WTC11 (cell line): Measurements from ENCODE around the gene AVEN. TPM values are rescaled to one million over a fixed set of nuclear protein-coding genes. Genes with fewer than 3 reads are reported as not detected.

Experiments used
- ATAC-seq: fragments of 200-7000 bp; cut with Tn5 transposase; 2 replicates; pipeline ENCODE4 v1.10.0; 2021; ENCODE audit warnings: mild to moderate bottlenecking, moderate library complexity
- CTCF ChIA-PET: fragments of 300-600 bp; sonication (Branson Sonifier 250); formaldehyde crosslinking; loops from one replicate; lab custom pipeline; 2021; ENCODE audit warnings: antibody characterized with exemption; lab: Charles Lee
- POLR2A ChIA-PET: fragments of 350-600 bp; sonication (Branson Sonifier 250); formaldehyde crosslinking; loops from one replicate; lab custom pipeline; 2021; ENCODE audit warnings: antibody characterized with exemption; lab: Charles Lee
- DNase-seq: peaks from one replicate; pipeline ENCODE4 v3.0.0; 2021; ENCODE audit warnings: low spot score
- H3K27ac Mint-ChIP-seq: 2 replicates; pipeline ENCODE4 v1.8.0; 2021; ENCODE audit warnings: mixed read lengths
- H3K27me3 Mint-ChIP-seq: 2 replicates; pipeline ENCODE4 v1.8.0; 2021; ENCODE audit warnings: low read depth, mild to moderate bottlenecking, moderate library complexity, mixed read lengths
- H3K36me3 Mint-ChIP-seq: 2 replicates; pipeline ENCODE4 v1.8.0; 2021; ENCODE audit warnings: mixed read lengths
- H3K4me1 Mint-ChIP-seq: 2 replicates; pipeline ENCODE4 v1.8.0; 2022; ENCODE audit warnings: mixed read lengths
- H3K4me3 Mint-ChIP-seq: 2 replicates; pipeline ENCODE4 v1.8.0; 2021; ENCODE audit warnings: mild to moderate bottlenecking, moderate library complexity, mixed read lengths
- H3K9me3 Mint-ChIP-seq: 2 replicates; pipeline ENCODE4 v1.8.0; 2021; ENCODE audit warnings: mixed read lengths
- ATF3 ChIP-seq: sonication (generic); formaldehyde crosslinking; conservative IDR thresholded peaks from 2 replicates; pipeline ENCODE4 v1.8.1; 2022; ENCODE audit warnings: mild to moderate bottlenecking, missing genetic modification reagents
- CBFB ChIP-seq: sonication (generic); formaldehyde crosslinking; IDR thresholded peaks from 2 replicates; pipeline ENCODE4 v1.8.1; 2022; ENCODE audit warnings: mild to moderate bottlenecking, low read depth, missing genetic modification reagents
- CREM ChIP-seq: sonication (generic); formaldehyde crosslinking; IDR thresholded peaks from 2 replicates; pipeline ENCODE4 v1.8.1; 2022; ENCODE audit warnings: mild to moderate bottlenecking, missing genetic modification reagents, moderate library complexity
- CTCF ChIP-seq: fragments of 200-600 bp; IDR thresholded peaks from 2 replicates; pipeline ENCODE4 v1.8.0; 2022; ENCODE audit warnings: antibody characterized with exemption
- E2F4 ChIP-seq: sonication (generic); formaldehyde crosslinking; IDR thresholded peaks from 2 replicates; pipeline ENCODE4 v1.8.1; 2022; ENCODE audit warnings: low read depth, mild to moderate bottlenecking, moderate library complexity, missing genetic modification reagents, borderline replicate concordance
- FOXK1 ChIP-seq: sonication (generic); formaldehyde crosslinking; IDR thresholded peaks from 2 replicates; pipeline ENCODE4 v1.8.0; 2022; ENCODE audit warnings: mild to moderate bottlenecking, moderate library complexity, missing genetic modification reagents
- GRHL2 ChIP-seq: fragments of 250-450 bp; sonication (Bioruptor Pico); IDR thresholded peaks from 2 replicates; pipeline ENCODE4 v1.8.0; 2022; ENCODE audit warnings: mild to moderate bottlenecking, moderate library complexity; ENCODE audit not compliant: insufficient replicate concordance, severe bottlenecking
- HMGXB4 ChIP-seq: sonication (generic); formaldehyde crosslinking; IDR thresholded peaks from 2 replicates; pipeline ENCODE4 v1.8.1; 2023; ENCODE audit warnings: mild to moderate bottlenecking, moderate library complexity, missing genetic modification reagents
- IRF2 ChIP-seq: sonication (generic); formaldehyde crosslinking; IDR thresholded peaks from 2 replicates; pipeline ENCODE4 v1.8.0; 2022; ENCODE audit warnings: low read depth, missing genetic modification reagents, borderline replicate concordance
- JAZF1 ChIP-seq: fragments of 250-450 bp; sonication (Bioruptor Pico); IDR thresholded peaks from 2 replicates; pipeline ENCODE4 v1.9.0; 2021; ENCODE audit warnings: moderate library complexity, mild to moderate bottlenecking, inconsistent platforms
- MAX ChIP-seq: sonication (generic); formaldehyde crosslinking; IDR thresholded peaks from 2 replicates; pipeline ENCODE4 v1.8.0; 2022; ENCODE audit warnings: mild to moderate bottlenecking, missing genetic modification reagents
- SMAD3 ChIP-seq: sonication (generic); formaldehyde crosslinking; IDR thresholded peaks from 2 replicates; pipeline ENCODE4 v1.8.0; 2022; ENCODE audit warnings: missing genetic modification reagents, mild to moderate bottlenecking, borderline replicate concordance
- SOX15 ChIP-seq: fragments of 250-450 bp; sonication (Bioruptor Pico); IDR thresholded peaks from 2 replicates; pipeline ENCODE4 v1.9.0; 2021; ENCODE audit warnings: mild to moderate bottlenecking
- STAT6 ChIP-seq: sonication (generic); formaldehyde crosslinking; conservative IDR thresholded peaks from 2 replicates; pipeline ENCODE4 v1.8.1; 2023; ENCODE audit warnings: mild to moderate bottlenecking, low read depth, missing genetic modification reagents, moderate library complexity
- TEAD1 ChIP-seq: sonication (generic); formaldehyde crosslinking; IDR thresholded peaks from 2 replicates; pipeline ENCODE4 v1.8.0; 2022; ENCODE audit warnings: mild to moderate bottlenecking, missing genetic modification reagents
- ZBTB21 ChIP-seq: sonication (generic); formaldehyde crosslinking; IDR thresholded peaks from 2 replicates; pipeline ENCODE4 v1.8.1; 2023; ENCODE audit warnings: mild to moderate bottlenecking, missing genetic modification reagents, borderline replicate concordance
- ZNF263 ChIP-seq: sonication (generic); formaldehyde crosslinking; IDR thresholded peaks from 2 replicates; pipeline ENCODE4 v1.8.1; 2022; ENCODE audit warnings: low read depth, mild to moderate bottlenecking, moderate library complexity, missing genetic modification reagents
- ZNF416 ChIP-seq: fragments of 250-450 bp; sonication (Bioruptor Pico); IDR thresholded peaks from 2 replicates; pipeline ENCODE4 v1.9.0; 2021; ENCODE audit warnings: mild to moderate bottlenecking, inconsistent platforms
- ZNF512 ChIP-seq: sonication (generic); formaldehyde crosslinking; IDR thresholded peaks from 2 replicates; pipeline ENCODE4 v1.8.1; 2022; ENCODE audit warnings: missing genetic modification reagents, borderline replicate concordance
- total RNA-seq: library from RNA; stranded (reverse); gene quantifications from 3 replicates; pipeline ENCODE4 v1.2.3, GENCODE V29; 2021

The AVEN gene
- total RNA-seq, 1 experiment from 2014 or later = 12.4 TPM

GRCh38 chr15:33839540-33839939 lies 199.5 kb downstream of the AVEN start (continued):
- TF ChIP-seq ZNF416 (CRISPR knock-in tag) (no peak), CREM (CRISPR knock-in tag) (no peak)

- Mint-ChIP-seq H3K4me1 (peaks cover 26% of the 10 kb centered on the region), H3K36me3 (peaks cover 4% of the 10 kb centered on the region; the same call in 1 of the 2 replicates), H3K4me3 (no peak overlapping the region), H3K27me3 (peaks cover 30% of the 10 kb centered on the region), H3K9me3 (peaks cover 18% of the 10 kb centered on the region), H3K27ac (no peak overlapping the region)
- POLR2A ChIA-PET = no interaction called here
- TF ChIP-seq FOXK1 (no peak), SOX15 (CRISPR knock-in tag) (no peak), CTCF (no peak), ATF3 (CRISPR knock-in tag) (no peak)
- ATAC-seq (no peak), DNase-seq (no peak)
- CTCF ChIA-PET = no interaction called here
Observed at GRCh38 chr15:33837294-33837693, 201.7 kb downstream of the AVEN start.

- peak; percentile 55 for DNase-seq
- peak; percentile 93 for ATAC-seq
- ChIA-PET CTCF (interaction anchor here (0.7 to 1.0 kb wide), 2 partner anchors 10 to 97 kb away, joined by 3 to 4 read pairs; no protein-coding TSS in a partner anchor), POLR2A (interaction anchor here (0.6 kb wide), 1 partner anchor 447 kb away, joined by 4 read pairs; no protein-coding TSS in a partner anchor)
- Mint-ChIP-seq H3K4me1 (peaks cover 22% of the 10 kb centered on the region), H3K9me3 (peaks cover 14% of the 10 kb centered on the region), H3K27me3 (peaks cover 30% of the 10 kb centered on the region), H3K36me3 (peaks cover 4% of the 10 kb centered on the region; the same call in 1 of the 2 replicates), H3K4me3 (peak overlapping the region; percentile 37), H3K27ac (peak overlapping the region; percentile 39)
- TF ChIP-seq TEAD1 (CRISPR knock-in tag) (peak; percentile 83; the same call in 1 of the 2 replicates), ZNF263 (CRISPR knock-in tag) (no peak), SMAD3 (CRISPR knock-in tag) (no peak), CREM (CRISPR knock-in tag) (no peak), STAT6 (CRISPR knock-in tag) (no peak), HMGXB4 (CRISPR knock-in tag) (no peak), JAZF1 (CRISPR knock-in tag) (no peak), MAX (peak; percentile 73; the same call in 1 of the 2 replicates), FOXK1 (peak; percentile 96), GRHL2 (CRISPR knock-in tag) (no peak), CBFB (0 out of 2 replicates have a peak, but pooled peaks have one; percentile 28), E2F4 (CRISPR knock-in tag) (no peak), IRF2 (CRISPR knock-in tag) (no peak), ZNF512 (CRISPR knock-in tag) (no peak), ZBTB21 (CRISPR knock-in tag) (0 out of 2 replicates have a peak, but pooled peaks have one; percentile 19)
Observed at GRCh38 chr15:33834892-33835743, 203.9 kb downstream of the AVEN start.
